GM19397 (cell line): ENCODE results near the gene STARD3NL.
A peak's percentile ranks its signal among the peaks of the same experiment; 100 is the strongest.
"Not testable (repeated sequence)": the region's sequence is repeated elsewhere in the genome, so short reads cannot be mapped to it uniquely, and the experiment has no call there.

Experiments
- ATAC-seq: cut with Tn5 transposase; IDR thresholded peaks from one replicate; pipeline ENCODE4 v1.9.1; 2021; ENCODE audit warnings: mild to moderate bottlenecking, moderate library complexity; ENCODE audit not compliant: unreplicated experiment

STARD3NL gene

DNA sequence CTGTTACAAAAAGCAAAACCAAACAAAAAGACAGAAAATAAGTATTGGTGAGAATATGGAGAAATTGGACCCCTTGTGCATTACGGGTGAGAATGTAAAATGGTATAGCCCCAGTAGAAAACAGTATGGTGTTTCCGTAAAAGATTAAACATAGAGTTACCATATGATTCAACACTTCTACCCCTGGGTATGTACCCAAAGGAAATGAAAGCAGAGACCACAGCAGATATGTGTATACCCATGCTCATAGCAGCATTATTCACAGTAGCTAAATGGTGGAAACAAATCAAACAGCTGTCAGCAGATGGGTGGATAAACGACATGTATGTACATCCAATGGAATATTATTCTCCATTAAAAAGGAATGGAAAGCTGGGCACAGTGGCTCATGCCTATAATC is 42.4 kb downstream of the STARD3NL start:
- ATAC-seq: no peak

DNA sequence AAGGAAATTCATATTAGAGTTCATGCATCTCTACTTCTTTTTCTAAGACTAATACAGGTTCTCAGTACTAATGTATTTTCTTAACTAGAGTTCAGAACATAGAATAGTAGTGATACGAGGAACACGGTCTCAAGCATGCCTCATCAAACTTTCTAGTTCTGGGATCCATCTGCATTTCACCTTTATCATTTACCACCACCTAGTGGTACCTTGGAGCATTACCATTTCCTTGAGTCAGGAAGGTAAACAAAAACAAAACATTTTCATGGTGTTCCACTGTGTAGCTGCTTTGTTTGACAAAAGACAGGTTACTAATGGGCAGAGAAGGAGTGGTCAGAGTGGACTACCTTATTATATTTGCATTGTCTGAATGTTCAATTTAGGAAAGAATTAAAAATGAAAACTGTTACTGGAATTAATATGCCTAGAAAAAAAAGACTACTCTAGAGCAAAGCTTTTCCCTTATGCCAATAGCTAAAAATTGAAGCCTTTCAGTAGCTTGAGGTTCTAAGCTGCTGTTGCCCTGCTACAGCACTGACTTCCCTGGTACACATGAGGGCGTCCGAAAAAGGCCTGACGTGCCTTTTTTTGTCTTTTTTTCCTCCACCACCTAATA is 44.5 kb downstream of the STARD3NL start:
- no peak for ATAC-seq

GRCh38 chr7:38223306-38223705 is 45.3 kb downstream of the STARD3NL start:
- no peak for ATAC-seq

DNA sequence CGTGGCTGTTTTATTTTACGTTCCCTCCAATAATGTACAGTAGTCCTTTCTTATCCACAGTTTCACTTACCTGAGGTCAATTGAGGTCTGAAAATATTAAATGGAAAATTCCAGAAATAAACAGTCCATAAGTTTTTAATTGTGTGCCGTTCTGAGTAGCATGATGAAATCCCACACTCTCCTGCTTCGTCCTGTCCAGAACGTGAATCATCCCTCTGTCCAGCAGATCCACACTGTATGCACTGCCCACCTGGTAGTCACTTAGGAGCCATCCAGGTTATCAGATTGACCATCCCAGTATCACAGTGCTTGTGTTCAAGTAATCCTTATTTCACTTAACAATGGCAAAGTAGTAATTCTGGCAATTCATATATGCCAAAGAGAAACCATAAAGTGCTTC is 46.3 kb downstream of the STARD3NL start:
- ATAC-seq: no peak

GRCh38 chr7:38229386-38229785 is 51.3 kb downstream of the STARD3NL start:
- ATAC-seq: no peak

DNA sequence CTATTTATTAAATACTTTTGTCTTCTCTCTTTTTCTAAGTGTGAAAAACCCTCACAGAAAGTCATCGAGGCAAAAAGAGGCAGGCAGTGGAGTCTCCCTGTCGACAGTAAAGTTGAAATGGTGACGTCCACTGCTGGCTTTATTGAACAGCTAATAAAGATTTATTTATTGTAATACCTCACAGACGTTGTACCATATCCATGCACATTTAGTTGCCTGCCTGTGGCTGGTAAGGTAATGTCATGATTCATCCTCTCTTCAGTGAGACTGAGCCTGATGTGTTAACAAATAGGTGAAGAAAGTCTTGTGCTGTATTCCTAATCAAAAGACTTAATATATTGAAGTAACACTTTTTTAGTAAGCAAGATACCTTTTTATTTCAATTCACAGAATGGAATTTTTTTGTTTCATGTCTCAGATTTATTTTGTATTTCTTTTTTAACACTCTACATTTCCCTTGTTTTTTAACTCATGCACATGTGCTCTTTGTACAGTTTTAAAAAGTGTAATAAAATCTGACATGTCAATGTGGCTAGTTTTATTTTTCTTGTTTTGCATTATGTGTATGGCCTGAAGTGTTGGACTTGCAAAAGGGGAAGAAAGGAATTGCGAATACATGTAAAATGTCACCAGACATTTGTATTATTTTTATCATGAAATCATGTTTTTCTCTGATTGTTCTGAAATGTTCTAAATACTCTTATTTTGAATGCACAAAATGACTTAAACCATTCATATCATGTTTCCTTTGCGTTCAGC is 52.0 kb downstream of the STARD3NL start:
- ATAC-seq: no peak

DNA sequence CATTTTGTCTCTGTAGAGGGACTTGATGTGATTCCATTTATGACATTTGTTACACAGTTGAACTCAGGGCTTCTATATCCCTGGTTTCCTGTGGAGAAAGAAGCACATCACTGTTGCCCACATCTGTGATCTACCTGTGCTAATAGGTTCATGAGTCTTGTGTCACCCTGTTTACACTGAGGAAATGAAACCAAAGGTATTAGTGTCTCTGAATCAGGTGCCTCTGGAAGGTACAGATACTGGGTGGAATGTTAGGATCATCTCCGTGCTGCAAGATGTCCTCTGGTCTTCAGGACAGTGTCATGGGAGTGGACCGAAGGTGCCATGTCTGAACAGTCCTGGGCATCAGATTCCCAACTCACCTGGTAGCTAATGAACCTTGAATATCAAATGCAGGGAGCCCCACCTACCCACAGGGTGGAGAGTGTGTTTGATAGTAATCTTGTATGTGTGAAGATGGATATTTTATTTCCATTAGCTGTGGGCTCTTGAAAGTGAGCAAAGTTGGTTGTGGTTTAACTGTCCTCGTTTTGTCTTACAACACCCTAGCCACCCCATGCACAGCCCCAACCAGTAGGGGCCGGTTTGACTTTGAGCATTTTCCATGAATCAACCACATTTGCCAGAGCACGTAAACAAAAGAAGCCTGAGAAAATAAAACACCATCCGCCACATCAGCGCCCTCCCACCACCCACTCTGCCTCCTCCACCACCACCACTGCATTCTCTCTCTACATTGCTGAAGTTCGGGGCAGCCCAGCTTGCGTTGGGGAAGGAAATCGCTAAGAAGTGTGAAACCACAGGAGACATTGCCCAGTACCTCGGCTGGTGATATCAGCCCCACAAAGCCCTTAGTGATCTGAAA is 54.7 kb downstream of the STARD3NL start:
- ATAC-seq: peak; percentile 70

DNA sequence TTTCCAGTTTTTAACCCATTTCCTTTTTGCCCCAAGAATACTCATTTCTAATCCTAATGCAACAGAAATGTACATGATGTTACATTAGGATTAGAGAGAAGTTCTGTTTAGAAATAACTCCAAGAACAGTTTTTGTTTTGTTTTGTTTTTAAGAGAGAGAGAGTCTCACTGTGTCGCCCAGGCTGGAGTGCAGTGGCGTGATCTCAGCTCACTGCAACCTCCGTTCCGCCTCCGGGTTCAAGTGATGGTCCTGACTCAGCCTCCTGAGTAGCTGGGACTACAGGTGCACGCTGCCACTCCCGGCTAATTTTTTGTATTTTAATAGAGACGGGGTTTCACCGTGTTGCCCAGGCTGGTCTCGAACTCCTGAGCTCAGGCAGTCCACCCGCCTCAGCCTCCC is 56.7 kb downstream of the STARD3NL start:
- not testable (repeated sequence) for ATAC-seq

DNA sequence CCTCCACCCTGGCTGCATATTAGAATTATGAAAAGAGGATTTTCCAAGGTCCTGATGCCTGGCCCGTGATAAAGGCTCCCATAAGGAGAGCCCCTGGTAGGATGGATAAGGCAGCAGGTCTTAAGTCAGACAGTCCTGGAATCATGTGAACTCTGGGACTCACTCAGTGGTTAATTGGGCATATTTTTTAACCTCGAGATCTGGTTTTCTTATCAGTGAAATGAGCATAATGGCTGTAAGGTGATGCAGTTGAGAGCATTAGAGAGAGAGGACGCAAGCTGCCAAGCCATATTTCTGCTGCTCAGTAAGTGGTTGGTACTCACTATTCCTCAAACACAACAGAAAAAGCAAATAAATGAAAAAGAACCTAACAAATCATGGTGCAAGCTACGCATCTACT is 57.6 kb downstream of the STARD3NL start:
- ATAC-seq: no peak

- ATAC-seq: not testable (repeated sequence)
Measured at GRCh38 chr7:38239129-38239528, 61.1 kb downstream of the STARD3NL start.

GRCh38 chr7:38241071-38241470 is 63.0 kb downstream of the STARD3NL start:
- no peak for ATAC-seq

- no peak for ATAC-seq
Measured at GRCh38 chr7:38242814-38243213, 64.8 kb downstream of the STARD3NL start.

DNA sequence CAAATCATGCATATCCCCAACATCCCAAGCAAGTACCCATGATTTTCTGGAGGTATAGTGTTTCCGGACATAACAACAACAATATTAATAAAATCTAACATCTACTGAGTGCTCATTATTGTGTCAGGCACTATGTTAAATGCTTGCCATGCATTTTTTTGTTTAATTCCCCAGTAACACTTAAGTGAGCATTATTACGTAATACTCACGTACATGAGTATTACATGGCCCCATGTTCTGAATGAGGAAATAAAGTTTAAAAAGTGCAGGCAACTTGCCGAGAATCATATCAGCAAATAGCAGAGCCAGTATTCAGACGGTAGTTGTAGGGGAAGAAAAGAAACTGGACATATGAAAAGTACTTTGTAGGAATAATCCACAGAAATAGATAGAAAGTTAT is 65.3 kb downstream of the STARD3NL start:
- not testable (repeated sequence) for ATAC-seq

GRCh38 chr7:38244516-38244915 is 66.5 kb downstream of the STARD3NL start:
- ATAC-seq: no peak

DNA sequence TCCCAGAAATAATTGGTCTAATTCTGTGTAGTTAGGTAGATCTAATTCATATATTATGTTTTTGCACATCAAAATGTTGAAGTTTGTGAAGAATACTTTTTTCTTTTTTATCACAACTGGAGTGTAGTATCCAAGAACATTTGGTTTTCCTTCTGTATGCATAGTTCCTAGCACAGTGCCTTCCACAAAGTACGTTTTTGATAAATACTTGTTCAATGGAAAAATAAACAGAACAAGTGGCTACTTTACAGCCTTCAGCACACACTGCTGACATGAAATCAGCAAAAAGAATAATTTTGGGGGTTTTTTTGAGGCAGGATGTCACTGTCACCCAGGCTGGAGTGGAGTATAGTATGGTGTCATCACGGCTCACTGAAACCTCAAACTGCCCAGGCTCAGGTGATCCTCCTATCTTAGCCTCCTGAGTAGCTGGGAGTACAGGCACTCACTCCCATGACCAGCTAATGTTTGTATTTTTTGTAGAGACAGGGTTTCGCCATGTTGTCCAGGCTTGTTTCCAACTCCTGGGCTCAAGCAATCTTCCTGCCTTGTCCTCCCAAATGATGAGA is 67.4 kb downstream of the STARD3NL start:
- no peak for ATAC-seq

DNA sequence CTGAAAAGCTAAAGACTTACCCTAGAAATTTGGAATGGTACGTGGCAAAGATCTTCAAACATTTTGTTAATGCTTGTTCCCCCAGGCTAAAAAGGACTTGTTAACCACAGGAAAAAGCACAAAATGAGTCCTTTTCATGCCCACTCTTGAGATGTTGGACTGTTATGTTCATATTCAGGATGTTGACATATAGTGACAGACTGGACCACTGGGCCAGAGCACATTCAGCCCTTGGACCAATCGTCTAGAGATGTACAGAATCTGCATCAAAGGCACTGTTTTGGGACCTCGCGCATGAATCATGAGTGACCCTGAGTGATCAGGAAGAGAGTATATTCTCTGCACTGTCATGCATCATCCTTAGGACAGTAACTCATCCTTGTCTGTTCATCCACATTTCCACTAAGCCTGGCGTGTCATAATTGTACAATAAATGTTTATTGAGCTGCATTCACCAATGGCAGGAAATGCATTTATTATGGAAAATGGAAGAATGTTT is 70.1 kb downstream of the STARD3NL start:
- ATAC-seq: no peak

- peak; percentile 81 for ATAC-seq
Measured at GRCh38 chr7:38249849-38250248, 71.8 kb downstream of the STARD3NL start.

DNA sequence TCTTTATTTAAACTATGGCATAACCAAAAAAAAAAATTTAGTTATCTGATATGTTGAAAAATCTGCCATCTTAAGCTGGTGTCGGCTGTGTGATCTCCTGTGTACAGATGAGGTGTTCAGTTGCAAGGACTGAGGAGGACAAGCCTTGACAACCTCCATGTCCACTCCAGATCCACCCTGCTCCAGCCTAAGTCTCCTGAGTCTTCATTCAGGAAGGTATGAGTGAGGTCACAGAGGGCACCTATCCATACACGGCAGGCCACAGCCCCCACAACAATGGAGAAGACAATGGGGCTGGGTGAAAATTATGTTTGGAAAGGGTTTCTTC is 79.3 kb downstream of the STARD3NL start:
- ATAC-seq: no peak

GRCh38 chr7:38259157-38259556 is 81.1 kb downstream of the STARD3NL start:
- ATAC-seq: not testable (repeated sequence)

- not testable (repeated sequence) for ATAC-seq
Measured at GRCh38 chr7:38261601-38262000, 83.6 kb downstream of the STARD3NL start.

DNA sequence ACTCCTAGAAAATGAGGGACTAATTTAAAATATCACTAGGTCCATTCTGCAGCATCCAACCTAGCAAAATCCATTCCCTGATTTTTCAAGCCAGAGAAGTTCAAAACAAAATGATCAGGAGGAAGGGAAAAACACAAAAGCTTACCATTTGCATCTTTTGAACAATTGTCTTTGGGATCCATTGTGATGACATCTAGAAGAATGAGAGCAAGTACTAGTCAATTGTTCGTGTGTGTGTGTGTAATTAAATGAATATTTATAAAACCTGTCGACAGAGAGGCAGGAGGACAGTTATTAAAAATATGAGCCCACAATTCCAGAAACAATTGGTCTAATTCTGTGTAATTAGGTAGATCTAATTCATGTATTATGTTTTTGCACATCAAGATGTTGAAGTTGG is 84.0 kb downstream of the STARD3NL start:
- ATAC-seq: not testable (repeated sequence)
